Testis (tissue), 2 donors: ENCODE data around the gene YJEFN3.

Experiments used
- POLR2A ChIP-seq: fragments of 450-650 bp; IDR thresholded peaks from one replicate; pipeline ENCODE4 v1.6.1; 2017; ENCODE audit warnings: antibody characterized with exemption, mild to moderate bottlenecking, moderate library complexity
- TF ChIP-seq, protein P1 (sequence below), 3 experiments: fragments of 450-650 bp in 2 of 3; fragments of 200-600 bp in 1 of 3; sonication (generic) in 1 of 3; IDR thresholded peaks; one replicate each; pipeline ENCODE4 v1.5.1; 2016 to 2019; ENCODE audit warnings: antibody characterized with exemption in 3 of 3, mild to moderate bottlenecking in 2 of 3, moderate library complexity in 1 of 3

DNA sequence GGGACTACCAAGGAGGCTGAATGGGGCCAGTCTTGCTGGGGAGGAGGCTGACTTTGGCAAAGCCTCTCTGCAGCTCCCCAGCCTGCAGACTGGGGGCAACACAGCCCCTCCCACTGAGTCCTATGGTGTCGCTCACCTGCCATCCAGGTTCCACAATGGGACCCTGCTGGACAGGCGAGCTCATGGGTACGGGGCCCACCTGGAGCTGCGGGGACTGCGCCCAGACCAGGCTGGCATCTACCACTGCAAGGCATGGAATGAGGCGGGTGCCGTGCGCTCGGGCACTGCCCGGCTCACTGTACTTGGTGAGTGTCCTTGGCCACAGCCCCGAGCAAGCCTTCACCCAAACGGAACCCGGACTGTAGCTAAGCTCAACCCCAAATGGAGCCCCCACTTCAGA, 14.4 kb downstream of the YJEFN3 start:
- TF ChIP-seq, protein P1, sequence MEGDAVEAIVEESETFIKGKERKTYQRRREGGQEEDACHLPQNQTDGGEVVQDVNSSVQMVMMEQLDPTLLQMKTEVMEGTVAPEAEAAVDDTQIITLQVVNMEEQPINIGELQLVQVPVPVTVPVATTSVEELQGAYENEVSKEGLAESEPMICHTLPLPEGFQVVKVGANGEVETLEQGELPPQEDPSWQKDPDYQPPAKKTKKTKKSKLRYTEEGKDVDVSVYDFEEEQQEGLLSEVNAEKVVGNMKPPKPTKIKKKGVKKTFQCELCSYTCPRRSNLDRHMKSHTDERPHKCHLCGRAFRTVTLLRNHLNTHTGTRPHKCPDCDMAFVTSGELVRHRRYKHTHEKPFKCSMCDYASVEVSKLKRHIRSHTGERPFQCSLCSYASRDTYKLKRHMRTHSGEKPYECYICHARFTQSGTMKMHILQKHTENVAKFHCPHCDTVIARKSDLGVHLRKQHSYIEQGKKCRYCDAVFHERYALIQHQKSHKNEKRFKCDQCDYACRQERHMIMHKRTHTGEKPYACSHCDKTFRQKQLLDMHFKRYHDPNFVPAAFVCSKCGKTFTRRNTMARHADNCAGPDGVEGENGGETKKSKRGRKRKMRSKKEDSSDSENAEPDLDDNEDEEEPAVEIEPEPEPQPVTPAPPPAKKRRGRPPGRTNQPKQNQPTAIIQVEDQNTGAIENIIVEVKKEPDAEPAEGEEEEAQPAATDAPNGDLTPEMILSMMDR (IDR thresholded peaks at IDR 0.05) = no peak
- no peak for TF ChIP-seq POLR2A
